Choroid plexus epithelial cell (primary cell): ENCODE results near the gene CHRM1.

Source experiments
- DNase-seq: peaks from one replicate; pipeline ENCODE4 v3.0.0-alpha.2; 2010; ENCODE audit warnings: low read depth
- H3K4me3 ChIP-seq: 2 replicates; pipeline ENCODE4 v1.5.1; 2011; ENCODE audit warnings: low read depth, mild to moderate bottlenecking, control low read depth, low read length, moderate library complexity
- TF ChIP-seq, protein P1 (sequence below): conservative IDR thresholded peaks from 2 replicates; pipeline ENCODE4 v1.5.1; 2011; ENCODE audit warnings: low read depth, mild to moderate bottlenecking, control low read depth, inconsistent platforms, low read length, moderate library complexity

Gene CHRM1

GRCh38 chr11:62933285-62933684, 12.1 kb upstream of the CHRM1 start:
- no peak overlapping the region for H3K4me3 ChIP-seq
- TF ChIP-seq, protein P1, sequence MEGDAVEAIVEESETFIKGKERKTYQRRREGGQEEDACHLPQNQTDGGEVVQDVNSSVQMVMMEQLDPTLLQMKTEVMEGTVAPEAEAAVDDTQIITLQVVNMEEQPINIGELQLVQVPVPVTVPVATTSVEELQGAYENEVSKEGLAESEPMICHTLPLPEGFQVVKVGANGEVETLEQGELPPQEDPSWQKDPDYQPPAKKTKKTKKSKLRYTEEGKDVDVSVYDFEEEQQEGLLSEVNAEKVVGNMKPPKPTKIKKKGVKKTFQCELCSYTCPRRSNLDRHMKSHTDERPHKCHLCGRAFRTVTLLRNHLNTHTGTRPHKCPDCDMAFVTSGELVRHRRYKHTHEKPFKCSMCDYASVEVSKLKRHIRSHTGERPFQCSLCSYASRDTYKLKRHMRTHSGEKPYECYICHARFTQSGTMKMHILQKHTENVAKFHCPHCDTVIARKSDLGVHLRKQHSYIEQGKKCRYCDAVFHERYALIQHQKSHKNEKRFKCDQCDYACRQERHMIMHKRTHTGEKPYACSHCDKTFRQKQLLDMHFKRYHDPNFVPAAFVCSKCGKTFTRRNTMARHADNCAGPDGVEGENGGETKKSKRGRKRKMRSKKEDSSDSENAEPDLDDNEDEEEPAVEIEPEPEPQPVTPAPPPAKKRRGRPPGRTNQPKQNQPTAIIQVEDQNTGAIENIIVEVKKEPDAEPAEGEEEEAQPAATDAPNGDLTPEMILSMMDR = no peak
- no peak for DNase-seq

GRCh38 chr11:62931499-62932278, 10.5 kb upstream of the CHRM1 start:
- no peak overlapping the region for H3K4me3 ChIP-seq
- no peak for DNase-seq
- TF ChIP-seq, protein P1 = no peak

- TF ChIP-seq, protein P1 = no peak
- no peak for DNase-seq
- H3K4me3 ChIP-seq = no peak overlapping the region
These were observed 9.5 kb upstream of the CHRM1 start for GRCh38 chr11:62930666-62931065.

DNA sequence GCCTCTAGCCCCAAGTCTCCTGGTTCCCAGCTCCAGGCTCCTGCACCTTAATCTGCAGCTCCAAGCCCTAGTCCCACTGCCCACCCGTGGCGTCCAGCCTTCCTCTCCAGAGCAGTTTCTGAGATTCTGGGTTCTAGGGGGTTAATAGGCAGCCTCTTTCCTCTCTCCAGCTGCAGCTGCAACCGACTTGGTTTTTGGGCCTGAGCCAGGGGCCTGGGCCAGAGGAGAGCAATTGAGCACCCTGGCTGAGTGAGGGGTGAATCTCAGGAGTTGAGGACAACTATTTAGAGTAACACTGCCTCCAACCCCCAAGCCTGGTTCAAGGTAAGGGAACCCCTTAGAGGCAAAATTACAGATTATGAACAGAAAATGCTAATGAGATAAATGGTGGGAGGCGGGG, 9.0 kb upstream of the CHRM1 start:
- DNase-seq = no peak
- H3K4me3 ChIP-seq = no peak overlapping the region
- TF ChIP-seq, protein P1 = no peak

DNA sequence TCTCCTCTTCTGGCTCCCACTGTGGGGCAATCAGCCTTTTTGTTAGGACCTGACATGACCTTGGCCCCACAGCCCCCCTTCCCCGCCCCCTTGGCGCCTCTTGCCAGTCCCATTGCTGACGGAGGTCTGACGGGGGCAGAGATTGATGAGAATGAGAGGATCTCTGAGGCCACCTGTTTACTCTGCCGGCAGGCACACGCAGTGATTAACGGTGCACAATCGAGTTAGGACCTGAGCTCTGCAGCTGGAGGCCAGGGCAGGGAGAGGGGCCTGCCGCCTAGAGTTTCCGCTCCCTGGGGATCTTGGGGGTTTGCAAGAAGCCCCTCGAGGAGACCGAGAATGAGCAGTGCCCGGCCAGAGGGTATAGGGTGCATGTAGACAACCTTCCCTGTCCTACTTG, 6.8 kb upstream of the CHRM1 start:
- DNase-seq = no peak
- H3K4me3 ChIP-seq = no peak overlapping the region
- TF ChIP-seq, protein P1 = no peak

GRCh38 chr11:62926680-62927455, 5.7 kb upstream of the CHRM1 start:
- DNase-seq = no peak
- TF ChIP-seq, protein P1 = no peak
- H3K4me3 ChIP-seq = no peak overlapping the region
